GM12874 (cell line): Measurements from ENCODE around the gene LHPP.

Source experiments
- CTCF ChIP-seq: IDR thresholded peaks from 2 replicates; pipeline ENCODE4 v1.5.1; 2011; ENCODE audit warnings: low read depth, mild to moderate bottlenecking, control low read depth, low read length, moderate library complexity; ENCODE audit not compliant: insufficient read depth

The LHPP gene

GRCh38 chr10:124505279-124505678 is 43.7 kb downstream of the LHPP start:
- TF ChIP-seq CTCF, result no peak

GRCh38 chr10:124508070-124508667 is 46.5 kb downstream of the LHPP start:
- TF ChIP-seq CTCF, result no peak

- TF ChIP-seq CTCF, result no peak
Measured at GRCh38 chr10:124508907-124509454, 47.4 kb downstream of the LHPP start.

GRCh38 chr10:124509880-124510632 is 48.4 kb downstream of the LHPP start:
- no peak for TF ChIP-seq CTCF

- no peak for TF ChIP-seq CTCF
Measured at GRCh38 chr10:124510759-124511158, 49.1 kb downstream of the LHPP start.

- no peak for TF ChIP-seq CTCF
Measured at GRCh38 chr10:124511205-124512039, 49.8 kb downstream of the LHPP start.

GRCh38 chr10:124512040-124512428 is 50.4 kb downstream of the LHPP start:
- TF ChIP-seq CTCF, result no peak
